IMR-90 (cell line): Measurements from ENCODE around the gene ZNFX1. TPM values are rescaled to one million over a fixed set of nuclear protein-coding genes. Genes with fewer than 3 reads are reported as not detected.

ENCODE experiments used
- ATAC-seq: fragments of 200-7000 bp; cut with Tn5 transposase; 2 replicates; pipeline ENCODE4 v1.9.1; 2020; ENCODE audit warnings: low read depth, mild to moderate bottlenecking, moderate library complexity
- BruUV-seq: library from RNA; stranded (reverse); fragments of 400-500 nt; replicated peaks from 2 replicates; lab custom pipeline; 2021; lab: Mats Ljungman, UMichigan
- CTCF ChIA-PET: fragments of 300-600 bp; formaldehyde crosslinking; extraction: SDS; loops from one replicate; lab custom pipeline; 2021; ENCODE audit warnings: antibody characterized with exemption; lab: Yijun Ruan, JAX
- POLR2A ChIA-PET: fragments of 300-600 bp; sonication (Branson Sonifier 250); formaldehyde crosslinking; loops from one replicate; lab custom pipeline; 2022; ENCODE audit warnings: antibody characterized with exemption; ENCODE audit not compliant: unreplicated experiment; lab: Charles Lee
- DNase-seq: peaks from one replicate; pipeline ENCODE4 v3.0.0; 2013
- H2AFZ ChIP-seq: replicated peaks from 2 replicates; pipeline ENCODE3; 2013; ENCODE audit warnings: low read length, mild to moderate bottlenecking; ENCODE audit not compliant: poor library complexity
- H2AK5ac ChIP-seq: 2 replicates; pipeline ENCODE4 v1.6.1; 2013; ENCODE audit warnings: low read depth, low read length, inconsistent platforms
- H2AK9ac ChIP-seq: replicated peaks from 2 replicates; pipeline ENCODE3; 2013; ENCODE audit warnings: mild to moderate bottlenecking, low read depth, low read length, moderate library complexity; ENCODE audit not compliant: poor library complexity
- H2BK120ac ChIP-seq: 2 replicates; pipeline ENCODE4 v1.6.1; 2013; ENCODE audit warnings: low read depth, low read length, inconsistent platforms
- H2BK15ac ChIP-seq: 3 replicates; pipeline ENCODE4 v1.6.1; 2013; ENCODE audit warnings: low read depth, low read length, inconsistent platforms
- H2BK20ac ChIP-seq: 2 replicates; pipeline ENCODE4 v1.6.1; 2013; ENCODE audit warnings: low read depth, mild to moderate bottlenecking, inconsistent platforms, low read length, moderate library complexity
- H2BK5ac ChIP-seq: 2 replicates; pipeline ENCODE4 v1.6.1; 2013; ENCODE audit warnings: mild to moderate bottlenecking, low read depth, low read length, inconsistent platforms; ENCODE audit not compliant: poor library complexity, severe bottlenecking
- H3K14ac ChIP-seq: replicated peaks from 2 replicates; pipeline ENCODE4 v1.6.1; 2013; ENCODE audit warnings: low read depth, low read length, inconsistent platforms
- H3K18ac ChIP-seq: 2 replicates; pipeline ENCODE4 v1.6.1; 2013; ENCODE audit warnings: low read depth, low read length, control low read depth
- H3K23ac ChIP-seq: 2 replicates; pipeline ENCODE4 v1.6.1; 2013; ENCODE audit warnings: low read depth, low read length, inconsistent platforms
- H3K27ac ChIP-seq: 2 replicates; pipeline ENCODE4 v1.5.1; 2013; ENCODE audit warnings: mild to moderate bottlenecking, control low read depth, low read length; ENCODE audit not compliant: insufficient read depth
- H3K27me3 ChIP-seq: 2 replicates; pipeline ENCODE4 v1.6.1; 2013; ENCODE audit warnings: low read length; ENCODE audit not compliant: control insufficient read depth, insufficient read depth
- H3K36me3 ChIP-seq: 2 replicates; pipeline ENCODE4 v1.6.1; 2013; ENCODE audit warnings: low read length, mixed read lengths; ENCODE audit not compliant: control insufficient read depth, insufficient read depth
- H3K4ac ChIP-seq: 2 replicates; pipeline ENCODE4 v1.6.1; 2013; ENCODE audit warnings: low read depth, low read length, inconsistent platforms
- H3K4me1 ChIP-seq: 2 replicates; pipeline ENCODE4 v1.6.1; 2013; ENCODE audit warnings: low read length, mixed read lengths; ENCODE audit not compliant: control insufficient read depth, insufficient read depth
- H3K4me2 ChIP-seq: 2 replicates; pipeline ENCODE4 v1.6.1; 2013; ENCODE audit warnings: low read depth, mild to moderate bottlenecking, control low read depth, low read length, moderate library complexity
- H3K4me3 ChIP-seq: 2 replicates; pipeline ENCODE4 v1.5.1; 2013; ENCODE audit warnings: low read depth, mild to moderate bottlenecking, control low read depth, low read length, moderate library complexity; ENCODE audit not compliant: insufficient read depth
- H3K56ac ChIP-seq: 2 replicates; pipeline ENCODE4 v1.6.1; 2013; ENCODE audit warnings: low read length, inconsistent platforms; ENCODE audit not compliant: insufficient read depth; ENCODE audit errors: extremely low read depth
- H3K79me1 ChIP-seq, 2 experiments: 2 replicates each; pipeline ENCODE4 v1.6.1; 2013; ENCODE audit warnings: low read length in 2 of 2, inconsistent platforms in 1 of 2, low read depth in 1 of 2
- H3K9ac ChIP-seq: 2 replicates; pipeline ENCODE4 v1.6.1; 2013; ENCODE audit warnings: low read depth, low read length, control low read depth
- H3K9me1 ChIP-seq: 2 replicates; pipeline ENCODE4 v1.6.1; 2013; ENCODE audit warnings: low read length, inconsistent platforms; ENCODE audit not compliant: insufficient read depth
- H3K9me3 ChIP-seq: 2 replicates; pipeline ENCODE4 v1.6.1; 2013; ENCODE audit warnings: low read length; ENCODE audit not compliant: control insufficient read depth, insufficient read depth
- H4K20me1 ChIP-seq: 2 replicates; pipeline ENCODE4 v1.6.1; 2013; ENCODE audit warnings: low read length, inconsistent platforms; ENCODE audit not compliant: insufficient read depth
- H4K5ac ChIP-seq: 2 replicates; pipeline ENCODE4 v1.6.1; 2013; ENCODE audit warnings: mild to moderate bottlenecking, low read depth, low read length, control low read depth
- H4K8ac ChIP-seq, 2 experiments: 2 replicates each; pipeline ENCODE4 v1.6.1; 2013; ENCODE audit warnings: low read depth in 2 of 2, low read length in 2 of 2, control low read depth in 1 of 2, inconsistent platforms in 1 of 2
- H4K91ac ChIP-seq: 2 replicates; pipeline ENCODE4 v1.6.1; 2013; ENCODE audit warnings: low read depth, low read length, inconsistent platforms; ENCODE audit not compliant: insufficient read depth
- BHLHE40 ChIP-seq: fragments of 150-350 bp; IDR thresholded peaks from 2 replicates; pipeline ENCODE4 v1.6.1; 2016; ENCODE audit warnings: mild to moderate bottlenecking, low read depth, low read length
- CEBPB ChIP-seq: IDR thresholded peaks from 2 replicates; pipeline ENCODE4 v1.6.1; 2012; ENCODE audit warnings: low read depth, low read length, improper control_type of control experiment
- FOS ChIP-seq: fragments of 150-350 bp; IDR thresholded peaks from 2 replicates; pipeline ENCODE4 v1.6.1; 2016; ENCODE audit warnings: low read depth, low read length
- MAFK ChIP-seq: IDR thresholded peaks from 2 replicates; pipeline ENCODE4 v1.6.1; 2012; ENCODE audit warnings: low read depth, low read length, improper control_type of control experiment
- MXI1 ChIP-seq: IDR thresholded peaks from 2 replicates; pipeline ENCODE4 v1.6.1; 2012; ENCODE audit warnings: low read depth, mild to moderate bottlenecking, low read length, moderate library complexity, borderline replicate concordance
- RAD21 ChIP-seq: IDR thresholded peaks from 2 replicates; pipeline ENCODE4 v1.6.1; 2012; ENCODE audit warnings: low read length, improper control_type of control experiment
- RCOR1 ChIP-seq: IDR thresholded peaks from 2 replicates; pipeline ENCODE4 v1.6.1; 2012; ENCODE audit warnings: mild to moderate bottlenecking, low read length, improper control_type of control experiment; ENCODE audit not compliant: insufficient replicate concordance
- RFX5 ChIP-seq: IDR thresholded peaks from 2 replicates; pipeline ENCODE4 v1.8.0; 2012; ENCODE audit warnings: low read depth, mild to moderate bottlenecking, low read length, moderate library complexity
- WGBS, 2 experiments: methylation state at CpG; one replicate each; pipeline versions ENCODE4 v1.1.5 to v1.1.7; 2013; ENCODE audit warnings: missing lambda C conversion rate in 2 of 2; ENCODE audit not compliant: insufficient read length in 1 of 2; ENCODE audit errors: extremely low coverage in 2 of 2; 5-methylcytosine and 5-hydroxymethylcytosine counted together
- dilution Hi-C: fragments of 300-500 bp; cut with HindIII; formaldehyde crosslinking; loops from one replicate; pipeline ENCODE4 v1.14.3; 2018; ENCODE audit warnings: low sequenced_read_pairs; ENCODE audit not compliant: unreplicated experiment
- in situ Hi-C: fragments of 300-500 bp; cut with MboI; formaldehyde crosslinking; loops from 3 replicates; pipeline ENCODE4 v1.14.3; 2019; ENCODE audit warnings: low sequenced_read_pairs, inconsistent platforms, mixed read lengths
- intact Hi-C: fragments of 100-400 bp; cut with micrococcal nuclease; formaldehyde crosslinking; loops from 2 replicates; pipeline ENCODE4 v1.10.0; 2022
- polyA plus RNA-seq, 3 experiments: library from polyadenylated mRNA; depleted of rRNA; stranded (reverse); fragments of >200 nt; gene quantifications; 2 replicates each; pipeline ENCODE4 v1.2.3, GENCODE V29; 2012; ENCODE audit warnings: low replicate concordance in 1 of 3
- total RNA-seq: library from RNA; depleted of rRNA; stranded (reverse); fragments of >200 nt; gene quantifications from 2 replicates; pipeline ENCODE4 v1.2.3, GENCODE V29; 2012

The ZNFX1 gene
- total and polyA plus RNA-seq, 2 of the 4 experiments (the other 2 are of a cell fraction), result 10.9 to 60.9 TPM

GRCh38 chr20:49260218-49260617, 17.6 kb downstream of the ZNFX1 start:
- H3K4ac ChIP-seq, result no peak overlapping the region
- H3K18ac ChIP-seq, result no peak overlapping the region
- no peak overlapping the region for H3K4me2 ChIP-seq
- H2BK15ac ChIP-seq, result no peak overlapping the region
- no peak overlapping the region for H4K5ac ChIP-seq
- no TSS peak for BruUV-seq
- ChIA-PET CTCF (interaction anchor here (0.6 to 1.3 kb wide), 3 partner anchors 13 to 60 kb away, joined by 4 to 6 read pairs (median 5); no protein-coding TSS in a partner anchor), POLR2A (no interaction called here)
- no peaks in the 10 kb centered on the region for H3K4me1 ChIP-seq
- in situ Hi-C loops, result no loop called here
- ATAC-seq, result no peak
- DNase-seq, result no peak
- no peak overlapping the region for H3K27ac ChIP-seq
- no peak overlapping the region for H2AK5ac ChIP-seq
- peaks cover 61% of the 10 kb centered on the region for H3K36me3 ChIP-seq
- H3K23ac ChIP-seq, result no peak overlapping the region
- H2BK120ac ChIP-seq, result no peak overlapping the region
- H3K9me3 ChIP-seq, result no peaks in the 10 kb centered on the region
- H2BK5ac ChIP-seq, result no peak overlapping the region
- WGBS, 2 experiments, result no CpG with 5 or more reads among the region's 4 CpGs
- H3K9me1 ChIP-seq, result peaks cover 5% of the 10 kb centered on the region; the same call in 1 of the 2 replicates
- intact Hi-C loops, result no loop called here
- no peak for TF ChIP-seq FOS
- no peak for TF ChIP-seq CEBPB
- no peak for TF ChIP-seq BHLHE40
- no peak for TF ChIP-seq RFX5
- no peak for TF ChIP-seq MXI1
- TF ChIP-seq RAD21, result no peak
- no peak for TF ChIP-seq RCOR1
- no peak for TF ChIP-seq MAFK
- no peak overlapping the region for H3K4me3 ChIP-seq
- H4K8ac ChIP-seq, result no peak overlapping the region
- H3K14ac ChIP-seq, result no peak overlapping the region
- H3K9ac ChIP-seq, result no peak overlapping the region
- peaks cover 11% of the 10 kb centered on the region for H4K20me1 ChIP-seq
- no peak overlapping the region for H2AFZ ChIP-seq
- no peak overlapping the region for H2AK9ac ChIP-seq
- H3K56ac ChIP-seq, result no peak overlapping the region
- H2BK20ac ChIP-seq, result no peak overlapping the region
- dilution Hi-C loops, result no loop called here
- H4K91ac ChIP-seq, result no peak overlapping the region
- H3K79me1 ChIP-seq, result peaks cover 26 to 51% of the 10 kb centered on the region in 2 experiments
- no peaks in the 10 kb centered on the region for H3K27me3 ChIP-seq
